ENCODE measurements around the gene ZNF770.
"Not testable (repeated sequence)": the region's sequence is repeated elsewhere in the genome, so short reads cannot be mapped to it uniquely, and the experiment has no call there.

Gene ZNF770

DNA sequence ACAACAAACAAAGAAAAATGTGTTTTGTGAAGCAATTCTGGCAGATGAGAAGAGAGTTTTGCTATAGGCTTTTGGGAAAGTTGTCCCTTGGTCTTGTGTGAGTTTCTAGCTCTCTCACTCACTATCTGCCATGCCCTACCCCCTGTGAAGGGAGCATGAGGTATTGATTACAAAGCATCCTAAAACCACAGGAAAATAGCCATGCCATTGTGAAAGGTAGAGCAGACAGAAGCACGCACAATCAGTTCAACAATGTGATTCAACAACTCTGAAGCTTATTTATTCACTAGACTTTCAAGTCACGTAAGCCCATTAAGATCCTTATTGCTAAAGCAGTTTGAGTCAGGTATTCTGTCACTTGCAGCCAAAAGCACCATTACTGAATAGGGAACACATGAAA lies 12.0 kb downstream of the ZNF770 start:
- FAIRE-seq = no peak

GRCh38 chr15:34973512-34973911 lies 14.6 kb downstream of the ZNF770 start:
- FAIRE-seq = no peak

GRCh38 chr15:34970098-34970643 lies 17.9 kb downstream of the ZNF770 start:
- not testable (repeated sequence) for FAIRE-seq

- no peak for FAIRE-seq
Measured at GRCh38 chr15:34969340-34970097, 18.6 kb downstream of the ZNF770 start, which contains the start of gene AQR. AQR (minus strand) TSS chr15:34969742; CDS start chr15:34969613, 129 bp downstream.

GRCh38 chr15:34964277-34964676 lies 23.8 kb downstream of the ZNF770 start:
- no peak for FAIRE-seq

GRCh38 chr15:34953851-34954250 lies 34.2 kb downstream of the ZNF770 start:
- no peak for FAIRE-seq

DNA sequence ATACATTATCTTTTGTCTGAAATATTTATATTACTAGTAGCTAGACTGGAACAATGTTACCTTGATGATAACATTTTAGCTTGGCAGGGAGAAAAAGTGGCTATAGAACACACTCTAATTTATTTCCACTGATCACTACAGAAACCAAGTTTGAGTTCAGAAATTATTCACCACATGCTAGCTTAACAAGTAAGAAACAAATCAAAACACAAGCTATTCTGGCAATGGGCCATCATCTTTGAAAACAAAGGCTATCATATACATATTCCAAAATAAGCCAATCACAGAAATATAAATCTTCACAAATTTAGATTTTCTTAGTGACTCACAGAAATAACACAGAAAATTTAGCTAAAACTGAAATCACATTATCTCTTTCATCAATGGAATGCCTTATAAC lies 35.6 kb downstream of the ZNF770 start:
- no peak for FAIRE-seq

DNA sequence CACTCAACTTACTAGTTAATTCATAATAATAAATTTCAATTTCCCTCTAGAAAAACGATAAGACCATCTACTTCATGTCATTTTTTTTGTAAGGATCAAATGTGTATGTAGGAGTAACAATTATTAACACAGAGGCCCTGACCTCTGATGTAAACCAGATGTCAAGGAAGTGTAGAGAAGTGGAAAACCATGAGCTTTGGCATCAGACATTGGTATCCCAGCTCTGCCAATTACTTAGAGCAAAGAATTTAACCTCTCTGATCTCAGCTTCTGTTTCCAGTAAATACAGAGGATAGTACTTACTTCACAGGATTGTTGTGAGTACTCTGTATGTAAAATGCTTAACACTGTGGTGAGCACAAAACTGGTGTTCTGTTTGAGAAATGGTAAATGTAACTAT lies 36.1 kb downstream of the ZNF770 start:
- FAIRE-seq = no peak

DNA sequence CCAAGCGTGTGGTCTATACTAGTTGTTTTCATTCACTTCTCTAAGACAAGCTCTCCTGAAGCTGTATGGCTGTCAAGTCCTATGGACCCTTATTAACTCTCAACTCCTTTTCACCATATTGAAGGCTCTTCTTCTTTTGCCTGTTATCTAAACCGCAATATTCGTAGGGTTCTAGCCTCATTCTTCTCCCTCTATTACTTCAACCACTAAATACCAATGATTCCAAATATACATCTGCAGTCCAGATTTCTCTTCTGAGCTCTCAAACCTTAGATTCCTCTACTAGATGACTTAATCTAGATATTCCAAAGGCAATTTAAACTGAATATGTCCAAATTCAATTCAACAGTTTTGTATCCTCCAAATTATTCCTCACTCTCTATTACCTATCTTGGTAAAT lies 43.2 kb downstream of the ZNF770 start:
- FAIRE-seq = no peak

DNA sequence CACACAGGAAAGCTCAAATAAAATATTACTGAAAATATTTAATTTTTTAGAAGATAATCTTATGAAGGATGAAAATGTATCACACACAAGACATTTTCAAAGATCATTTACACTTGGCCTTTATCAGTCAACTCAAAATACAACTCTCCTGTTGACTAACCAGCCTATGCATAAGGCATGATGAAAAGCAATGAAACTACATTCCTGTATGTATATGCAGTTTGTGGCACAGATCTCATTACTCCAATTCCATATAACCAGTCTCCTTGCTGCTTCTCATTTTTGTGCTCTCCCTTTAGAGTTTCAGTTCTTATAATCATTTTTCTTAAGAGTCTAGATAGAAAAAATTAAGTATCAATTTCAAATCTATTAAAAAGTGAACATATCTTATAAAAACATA lies 44.4 kb downstream of the ZNF770 start:
- no peak for FAIRE-seq

GRCh38 chr15:34943264-34943663 lies 44.8 kb downstream of the ZNF770 start:
- not testable (repeated sequence) for FAIRE-seq

DNA sequence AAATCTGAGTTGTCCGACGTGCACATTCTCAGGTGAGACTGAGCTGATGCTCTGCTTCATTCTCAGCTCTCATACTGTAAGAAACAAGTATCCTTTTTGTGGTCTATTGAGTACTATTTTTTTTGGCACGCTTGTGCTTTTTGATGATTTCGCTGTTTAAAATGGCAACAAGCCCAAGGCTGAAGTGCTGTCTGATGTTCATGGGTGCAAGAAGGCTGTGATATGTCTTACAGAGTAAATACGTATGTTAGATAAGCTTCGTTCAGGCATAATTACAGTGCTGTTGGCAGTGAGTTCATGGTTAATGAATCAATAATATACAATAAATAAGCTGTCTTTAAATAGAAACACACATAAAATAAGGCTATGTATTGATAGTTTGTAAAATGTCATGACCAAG lies 45.7 kb downstream of the ZNF770 start:
- FAIRE-seq = no peak

- FAIRE-seq = no peak
Measured at GRCh38 chr15:34941831-34942230, 46.3 kb downstream of the ZNF770 start.

DNA sequence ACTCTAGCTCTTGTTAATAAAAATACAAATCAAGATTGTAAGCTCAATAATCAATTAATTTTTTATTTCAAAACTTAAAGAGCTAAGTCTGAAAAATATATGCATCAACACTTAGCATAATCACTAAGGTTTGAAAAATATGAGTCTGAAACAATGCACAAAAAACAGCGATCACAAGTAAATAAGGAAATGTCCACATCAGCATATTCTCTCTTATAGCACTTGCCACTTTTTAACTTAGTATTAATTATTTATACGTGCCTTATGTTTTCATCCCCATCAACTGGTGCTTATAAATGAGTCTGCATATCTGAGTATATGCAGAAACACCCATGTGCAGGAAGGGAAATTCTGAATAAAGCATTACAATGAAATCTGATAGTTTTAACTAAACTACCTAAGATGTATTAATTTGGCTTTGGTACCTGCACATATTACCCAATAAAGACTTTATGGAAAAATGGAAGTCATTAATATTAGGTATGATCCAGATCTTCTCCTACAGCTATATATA lies 46.8 kb downstream of the ZNF770 start:
- FAIRE-seq = no peak

DNA sequence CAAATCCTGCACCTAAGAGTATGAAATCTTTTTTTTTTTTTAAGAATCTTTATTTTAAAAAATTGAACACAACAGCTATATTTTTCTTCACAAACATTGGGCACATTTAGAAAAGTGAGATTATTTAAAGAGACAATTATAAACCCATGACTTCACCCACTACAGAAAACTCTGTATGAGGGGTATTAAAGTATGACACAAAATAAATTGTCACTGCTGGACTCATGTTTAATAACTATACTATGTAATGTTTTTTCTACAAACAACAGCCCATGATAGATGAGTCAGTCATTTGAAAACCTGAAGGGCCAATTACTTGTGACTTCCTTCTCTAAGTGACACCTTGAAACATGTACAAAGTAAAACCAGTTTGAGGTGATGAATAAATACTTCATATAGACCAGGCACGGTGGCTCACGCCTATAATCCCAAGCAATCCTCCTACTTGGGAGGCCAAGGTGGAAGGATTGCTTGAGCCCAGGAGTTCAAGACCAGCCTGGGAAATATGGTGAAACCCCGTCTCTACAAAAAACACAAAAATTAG lies 54.6 kb downstream of the ZNF770 start:
- no peak for FAIRE-seq

- not testable (repeated sequence) for FAIRE-seq
Measured at GRCh38 chr15:34928349-34928748, 59.7 kb downstream of the ZNF770 start.
